DMS79 (cell line): ENCODE measurements around the gene WWP2.

Experiments
- DNase-seq: peaks from one replicate; lab custom pipeline; 2025; lab: John Stamatoyannopoulos, UW

WWP2 gene

DNA sequence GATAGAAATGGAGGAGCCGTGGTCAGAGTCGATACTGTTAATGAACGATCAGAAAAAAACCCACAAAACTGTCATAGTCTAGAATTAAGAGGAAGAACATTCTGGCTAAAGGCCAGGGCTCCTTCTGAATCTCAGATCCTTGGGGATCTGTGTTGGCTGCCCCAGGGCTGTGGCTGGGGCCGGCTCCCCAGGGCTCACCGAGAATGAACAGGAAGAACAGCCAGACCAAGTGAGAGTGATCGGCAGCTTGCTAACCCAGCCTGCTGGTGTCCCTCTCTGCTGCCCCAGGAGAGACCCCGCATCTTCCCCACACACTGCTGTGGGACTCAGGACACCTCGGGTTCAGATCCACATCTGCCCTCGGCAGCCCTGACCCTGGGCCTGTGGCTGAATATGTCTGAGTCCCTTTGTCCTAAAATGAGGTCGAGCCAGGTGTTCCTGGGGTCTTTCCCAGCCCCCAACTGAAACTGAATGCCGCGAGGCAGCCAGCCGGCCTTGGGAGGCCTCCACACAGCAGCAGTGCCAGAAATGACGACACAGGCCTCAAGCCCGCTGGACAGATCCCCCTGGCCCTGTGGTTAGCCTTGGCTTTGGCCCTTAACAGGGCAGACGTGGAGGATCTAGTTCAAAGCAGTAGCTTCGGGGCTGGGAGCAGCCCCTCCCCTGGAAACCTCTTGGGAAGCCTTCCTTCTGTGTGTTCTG, 165.1 kb downstream of the WWP2 start:
- DNase-seq, result no peak

DNA sequence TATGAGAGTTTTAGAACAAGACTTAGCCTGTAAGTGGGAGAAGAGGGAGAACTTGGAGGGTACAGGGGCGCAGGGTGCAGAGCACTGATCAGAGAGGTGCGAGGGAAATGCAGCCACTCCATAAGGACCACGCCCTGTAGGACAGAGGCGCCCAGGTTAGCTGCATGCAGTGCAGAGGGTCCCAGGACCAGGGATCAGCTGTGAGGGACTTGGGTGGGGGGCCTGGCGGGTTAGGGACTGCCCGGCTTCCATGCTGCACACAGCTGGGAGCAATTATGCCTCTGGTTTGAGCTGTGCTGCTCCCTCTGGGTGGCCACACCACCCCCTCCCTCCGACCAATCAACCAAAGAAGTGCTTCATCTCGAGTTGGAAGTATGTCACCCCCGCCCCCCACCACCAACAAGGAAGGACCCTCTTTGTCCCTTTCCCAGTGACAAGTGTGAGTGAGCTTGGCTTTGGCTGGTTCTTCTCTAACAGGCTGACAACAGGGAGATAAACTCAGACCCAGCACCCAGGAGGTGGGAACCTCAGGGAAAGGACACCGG, 166.8 kb downstream of the WWP2 start:
- DNase-seq, result no peak

DNA sequence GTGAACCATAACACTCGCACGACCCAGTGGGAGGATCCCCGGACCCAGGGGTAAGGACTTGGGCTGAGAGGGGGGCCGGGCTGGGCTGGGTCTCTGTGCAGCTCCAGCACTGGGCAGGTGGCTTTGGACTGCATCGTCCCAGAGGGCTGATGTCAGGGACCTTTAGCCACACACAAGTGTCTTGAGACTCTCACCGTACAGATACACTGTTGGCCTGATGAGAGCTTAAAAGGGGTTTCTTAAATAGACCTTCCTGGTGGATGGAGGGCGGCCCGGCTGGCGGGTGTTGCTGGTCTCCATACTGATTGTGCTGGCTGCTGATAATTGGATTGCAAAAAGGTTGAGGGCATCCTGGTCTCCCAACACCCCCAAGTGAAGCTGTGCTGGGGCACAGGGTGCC, 167.3 kb downstream of the WWP2 start:
- DNase-seq, result no peak

DNA sequence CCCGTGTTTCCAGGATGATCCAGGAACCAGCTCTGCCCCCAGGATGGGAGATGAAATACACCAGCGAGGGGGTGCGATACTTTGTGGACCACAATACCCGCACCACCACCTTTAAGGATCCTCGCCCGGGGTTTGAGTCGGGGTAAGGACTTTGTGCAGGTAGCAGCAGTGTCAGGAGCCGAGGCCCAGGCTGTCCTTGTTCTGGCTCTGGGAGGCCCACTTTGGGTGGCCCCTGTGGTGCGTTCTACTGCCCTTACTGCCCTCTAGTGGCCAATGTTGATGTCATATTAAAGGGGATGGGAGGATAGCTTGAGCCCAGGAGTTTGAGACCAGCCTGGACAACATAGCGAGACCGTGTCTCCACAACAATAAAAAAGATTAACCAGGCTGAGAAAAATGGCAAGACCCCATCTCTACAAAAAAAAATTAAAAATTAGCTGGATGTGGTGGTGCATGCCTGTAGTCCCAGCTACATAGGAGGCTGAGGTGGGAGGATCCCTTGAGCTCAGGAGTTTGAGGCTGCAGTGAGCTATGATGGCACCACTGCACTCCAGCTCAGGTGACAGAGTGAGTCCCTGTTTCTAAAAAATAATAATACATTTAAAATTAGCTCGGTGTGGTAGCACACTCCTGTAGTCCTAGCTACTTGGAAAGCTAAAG, 168.1 kb downstream of the WWP2 start:
- no peak for DNase-seq

DNA sequence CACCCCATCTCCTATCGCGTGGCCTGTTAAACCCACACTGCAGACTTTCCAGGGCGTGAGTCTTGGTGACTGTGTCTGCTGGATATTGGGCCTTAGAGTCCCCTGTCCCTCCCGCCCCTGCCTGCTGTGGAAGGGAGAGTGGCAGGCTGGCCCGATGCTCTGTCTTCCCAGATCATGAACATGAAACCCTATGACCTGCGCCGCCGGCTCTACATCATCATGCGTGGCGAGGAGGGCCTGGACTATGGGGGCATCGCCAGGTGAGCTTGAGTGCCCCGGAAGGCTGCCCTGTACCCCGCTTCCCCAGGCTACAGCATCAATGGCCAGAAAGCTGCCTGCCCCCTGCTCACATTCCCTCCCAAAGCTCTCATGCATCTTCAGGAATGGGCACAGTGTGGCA, 169.5 kb downstream of the WWP2 start:
- DNase-seq, result no peak

DNA sequence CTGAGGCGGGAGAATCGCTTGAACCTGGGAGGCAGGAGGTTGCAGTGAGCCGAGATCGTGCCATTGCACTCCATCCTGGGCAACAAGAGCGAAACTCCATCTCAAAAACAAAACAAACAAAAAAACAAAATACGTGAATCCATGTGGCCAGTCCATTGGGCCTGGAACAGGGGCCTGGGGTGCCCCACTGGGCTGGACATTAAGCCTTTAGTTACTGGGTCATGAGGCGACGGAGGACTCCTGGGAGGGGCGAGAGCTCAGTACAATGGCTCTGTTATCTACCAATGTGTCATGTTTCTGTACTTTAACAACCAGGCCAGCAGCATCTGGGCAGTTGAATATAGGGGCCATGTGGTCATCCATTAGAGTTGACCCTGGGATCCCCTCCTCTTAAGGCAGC, 170.1 kb downstream of the WWP2 start:
- no peak for DNase-seq

DNA sequence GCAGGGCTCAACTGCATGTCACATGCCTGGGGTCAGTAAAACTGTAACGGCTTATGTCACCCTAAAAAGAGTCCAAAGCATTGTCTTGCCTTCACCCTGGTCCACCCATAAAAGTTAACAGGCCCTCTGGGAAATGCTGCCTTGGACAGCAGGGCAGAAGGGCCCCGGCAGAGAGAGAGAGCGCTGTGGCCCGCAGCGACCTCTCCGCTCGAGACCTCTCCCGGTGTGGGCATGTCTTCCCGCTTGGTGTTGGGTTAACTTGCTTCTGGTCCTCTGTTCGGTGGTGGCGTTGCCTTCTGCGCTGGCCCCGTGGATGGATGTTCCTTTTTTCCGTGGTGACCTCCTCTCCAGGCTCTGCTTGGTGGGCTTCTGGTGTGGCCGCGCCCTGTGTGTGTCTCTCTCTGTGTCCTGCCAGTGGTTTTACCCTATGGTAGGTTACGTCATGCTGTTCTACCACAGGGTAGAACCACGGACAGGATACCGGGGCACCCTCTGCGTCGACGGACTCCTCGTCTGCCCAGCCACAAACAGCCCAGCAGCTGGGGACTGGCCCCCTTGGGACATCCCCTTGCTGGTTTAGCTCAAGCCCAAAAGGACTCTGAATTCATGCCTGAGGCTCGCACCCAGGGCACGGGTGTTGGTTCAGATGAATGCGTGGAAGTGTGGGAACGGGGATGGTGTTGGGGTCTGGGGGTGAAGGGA, 170.7 kb downstream of the WWP2 start:
- no peak for DNase-seq

DNA sequence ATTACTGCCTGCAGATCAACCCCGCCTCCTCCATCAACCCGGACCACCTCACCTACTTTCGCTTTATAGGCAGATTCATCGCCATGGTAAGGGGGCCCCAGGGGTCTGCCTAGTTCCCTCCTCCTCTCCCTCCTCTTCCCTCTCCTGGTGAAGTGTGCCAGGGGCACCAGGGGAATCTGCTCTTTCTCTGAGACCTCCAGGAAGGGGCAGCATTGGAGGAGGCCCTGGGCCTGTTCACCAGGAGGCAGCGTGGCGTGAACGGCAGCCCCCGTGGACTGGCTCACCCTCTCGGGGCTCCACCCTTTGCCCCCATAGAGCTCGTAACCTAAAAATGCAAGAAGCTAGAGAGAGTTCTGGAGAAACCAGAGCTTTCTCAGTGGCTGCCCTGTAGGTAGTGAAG, 171.9 kb downstream of the WWP2 start:
- no peak for DNase-seq

DNA sequence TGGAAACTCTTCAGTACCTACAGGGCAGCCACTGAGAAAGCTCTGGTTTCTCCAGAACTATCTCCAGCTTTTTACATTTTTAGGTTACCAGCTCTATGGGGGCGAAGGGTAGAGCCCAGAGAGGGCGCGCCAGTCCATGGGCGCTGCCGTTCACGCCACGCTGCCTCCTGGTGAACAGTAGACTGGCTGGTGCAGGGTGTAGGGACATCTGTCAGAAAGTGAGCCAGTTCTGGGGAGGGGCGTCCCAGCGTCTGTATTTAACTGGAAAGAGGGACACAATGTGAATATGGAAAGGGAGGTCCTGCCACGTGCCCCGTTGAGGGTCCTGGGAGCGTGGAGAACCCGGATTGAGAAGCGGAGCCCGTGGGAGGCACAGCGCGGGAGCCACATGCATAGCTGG, 172.6 kb downstream of the WWP2 start:
- DNase-seq, result no peak

DNA sequence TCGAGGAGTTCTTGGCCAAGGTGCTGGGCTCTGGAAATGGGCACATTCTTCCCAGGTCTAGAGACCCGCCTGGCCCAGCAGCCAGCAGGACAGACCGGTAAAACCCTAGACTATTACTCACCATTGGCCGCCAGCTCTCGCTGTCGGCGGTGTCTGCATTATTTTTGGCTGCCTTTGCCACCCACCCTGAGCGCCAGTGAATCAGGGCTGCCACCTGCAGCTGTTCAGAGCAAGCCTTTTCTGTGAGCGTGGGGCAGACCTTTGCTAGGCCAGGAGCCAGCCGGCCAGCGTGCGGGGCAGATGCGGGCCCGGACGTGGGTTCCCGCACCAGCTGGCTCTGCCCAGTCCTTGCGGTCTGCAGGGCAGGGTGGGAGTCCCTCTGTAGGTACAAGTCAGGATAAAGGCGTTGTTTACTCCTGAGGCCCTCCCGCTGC, 173.2 kb downstream of the WWP2 start:
- no peak for DNase-seq

DNA sequence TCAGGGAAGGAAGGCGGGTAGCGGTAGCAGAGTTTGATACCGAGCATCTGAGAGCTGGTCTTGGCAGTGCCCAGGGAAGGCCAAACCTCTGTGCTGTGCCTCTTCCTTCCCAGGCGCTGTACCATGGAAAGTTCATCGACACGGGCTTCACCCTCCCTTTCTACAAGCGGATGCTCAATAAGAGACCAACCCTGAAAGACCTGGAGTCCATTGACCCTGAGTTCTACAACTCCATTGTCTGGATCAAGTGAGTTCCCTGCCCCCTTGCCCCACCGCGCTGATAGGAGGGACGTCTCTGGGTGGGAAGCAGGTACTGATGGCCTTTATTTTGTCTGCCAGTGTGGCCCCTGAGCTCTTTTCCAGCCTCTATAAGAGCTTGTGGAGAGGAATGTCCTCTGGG, 173.6 kb downstream of the WWP2 start:
- no peak for DNase-seq

DNA sequence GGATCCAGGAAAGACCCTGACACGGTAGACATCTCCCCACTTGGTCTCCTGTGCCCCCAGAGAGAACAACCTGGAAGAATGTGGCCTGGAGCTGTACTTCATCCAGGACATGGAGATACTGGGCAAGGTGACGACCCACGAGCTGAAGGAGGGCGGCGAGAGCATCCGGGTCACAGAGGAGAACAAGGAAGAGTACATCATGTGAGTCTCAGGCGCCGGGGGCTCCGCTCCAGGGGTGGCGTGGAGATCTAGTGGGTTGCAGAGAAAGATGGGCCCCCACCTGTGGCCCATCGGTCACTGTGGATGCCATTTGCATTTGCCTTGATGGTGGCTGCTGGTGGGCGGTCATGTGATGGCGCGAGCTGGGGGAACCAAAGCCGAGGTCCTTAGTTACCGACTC, 174.1 kb downstream of the WWP2 start:
- no peak for DNase-seq

DNA sequence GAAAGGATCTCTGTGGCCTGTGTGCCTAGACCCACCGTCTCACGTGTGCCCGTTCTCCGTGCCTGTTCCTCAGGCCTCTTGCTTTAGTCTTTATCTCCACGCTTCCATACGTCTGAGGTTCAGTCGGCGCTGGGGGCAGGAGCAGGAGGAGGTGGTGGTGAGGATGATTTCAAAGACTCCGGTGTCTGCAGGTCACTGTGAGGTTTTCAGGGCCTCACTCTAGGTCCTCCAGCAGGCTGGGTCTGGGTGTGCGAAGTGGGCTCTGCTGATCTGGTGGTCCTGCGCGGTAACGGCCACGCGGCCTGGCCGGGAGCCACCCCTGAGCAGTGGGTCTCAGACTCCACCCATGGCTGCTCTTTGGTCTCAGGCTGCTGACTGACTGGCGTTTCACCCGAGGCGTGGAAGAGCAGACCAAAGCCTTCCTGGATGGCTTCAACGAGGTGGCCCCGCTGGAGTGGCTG, 174.6 kb downstream of the WWP2 start:
- DNase-seq, result no peak

DNA sequence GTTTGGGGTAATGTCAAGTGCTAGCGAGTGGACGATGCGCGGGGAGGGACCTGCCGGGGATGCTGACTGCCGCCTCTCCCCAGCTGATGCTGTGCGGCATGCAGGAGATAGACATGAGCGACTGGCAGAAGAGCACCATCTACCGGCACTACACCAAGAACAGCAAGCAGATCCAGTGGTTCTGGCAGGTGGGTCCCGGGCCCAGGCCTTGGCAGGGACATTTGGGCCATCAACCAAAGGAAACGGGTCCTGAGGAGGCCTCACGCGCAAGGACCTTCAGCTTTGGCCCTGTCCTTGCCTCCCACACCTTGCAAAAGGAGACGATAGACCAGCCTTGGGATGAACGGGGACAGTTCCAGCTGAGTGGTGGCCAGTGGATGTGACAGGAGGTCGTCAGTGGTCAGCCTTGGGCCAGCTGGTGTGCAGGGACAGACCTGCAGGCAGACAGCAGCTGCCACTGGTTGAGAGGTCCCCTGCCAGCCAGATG, 175.4 kb downstream of the WWP2 start:
- no peak for DNase-seq

DNA sequence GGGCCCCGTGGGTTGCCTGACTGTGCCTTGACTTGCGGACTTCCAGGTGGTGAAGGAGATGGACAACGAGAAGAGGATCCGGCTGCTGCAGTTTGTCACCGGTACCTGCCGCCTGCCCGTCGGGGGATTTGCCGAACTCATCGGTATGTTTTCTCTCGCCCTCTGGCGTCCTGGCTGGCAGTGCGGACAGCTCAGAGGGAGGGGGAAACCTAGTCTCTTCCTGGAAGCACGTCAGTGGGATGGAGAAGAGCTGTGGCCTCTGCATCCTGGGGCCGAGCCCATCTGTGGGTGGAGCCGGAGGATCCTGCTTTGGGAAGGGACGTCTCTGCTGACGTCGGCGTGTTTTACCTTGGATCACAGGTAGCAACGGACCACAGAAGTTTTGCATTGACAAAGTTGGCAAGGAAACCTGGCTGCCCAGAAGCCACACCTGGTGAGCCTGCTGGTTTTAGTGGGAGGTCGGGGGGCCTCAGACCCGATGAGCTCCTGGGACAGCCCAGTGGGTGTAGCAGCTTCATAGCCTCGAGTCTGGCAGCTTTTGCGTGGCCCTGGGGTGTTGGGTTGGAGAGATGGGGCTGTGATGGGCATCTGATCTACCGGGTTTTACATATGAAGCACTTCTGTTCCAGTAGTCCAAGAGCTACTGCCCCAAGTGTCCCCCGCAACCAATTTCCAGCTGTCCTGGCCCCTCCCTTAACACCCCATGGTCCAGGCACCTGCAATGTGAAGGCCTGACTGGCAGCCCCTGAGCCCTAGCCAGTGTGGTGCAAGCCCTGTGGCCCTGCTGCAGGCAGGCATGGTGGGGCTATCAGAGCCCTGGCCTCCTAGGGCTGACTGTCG, 177.1 kb downstream of the WWP2 start:
- DNase-seq, result no peak

DNA sequence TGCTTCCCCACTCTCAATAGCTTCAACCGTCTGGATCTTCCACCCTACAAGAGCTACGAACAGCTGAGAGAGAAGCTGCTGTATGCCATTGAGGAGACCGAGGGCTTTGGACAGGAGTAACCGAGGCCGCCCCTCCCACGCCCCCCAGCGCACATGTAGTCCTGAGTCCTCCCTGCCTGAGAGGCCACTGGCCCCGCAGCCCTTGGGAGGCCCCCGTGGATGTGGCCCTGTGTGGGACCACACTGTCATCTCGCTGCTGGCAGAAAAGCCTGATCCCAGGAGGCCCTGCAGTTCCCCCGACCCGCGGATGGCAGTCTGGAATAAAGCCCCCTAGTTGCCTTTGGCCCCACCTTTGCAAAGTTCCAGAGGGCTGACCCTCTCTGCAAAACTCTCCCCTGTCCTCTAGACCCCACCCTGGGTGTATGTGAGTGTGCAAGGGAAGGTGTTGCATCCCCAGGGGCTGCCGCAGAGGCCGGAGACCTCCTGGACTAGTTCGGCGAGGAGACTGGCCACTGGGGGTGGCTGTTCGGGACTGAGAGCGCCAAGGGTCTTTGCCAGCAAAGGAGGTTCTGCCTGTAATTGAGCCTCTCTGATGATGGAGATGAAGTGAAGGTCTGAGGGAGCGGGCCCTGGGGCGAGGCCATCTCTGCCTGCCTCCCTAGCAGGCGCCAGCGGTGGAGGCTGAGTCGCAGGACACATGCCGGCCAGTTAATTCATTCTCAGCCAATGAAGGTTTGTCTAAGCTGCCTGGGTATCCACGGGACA, 177.9 kb downstream of the WWP2 start:
- no peak for DNase-seq

DNA sequence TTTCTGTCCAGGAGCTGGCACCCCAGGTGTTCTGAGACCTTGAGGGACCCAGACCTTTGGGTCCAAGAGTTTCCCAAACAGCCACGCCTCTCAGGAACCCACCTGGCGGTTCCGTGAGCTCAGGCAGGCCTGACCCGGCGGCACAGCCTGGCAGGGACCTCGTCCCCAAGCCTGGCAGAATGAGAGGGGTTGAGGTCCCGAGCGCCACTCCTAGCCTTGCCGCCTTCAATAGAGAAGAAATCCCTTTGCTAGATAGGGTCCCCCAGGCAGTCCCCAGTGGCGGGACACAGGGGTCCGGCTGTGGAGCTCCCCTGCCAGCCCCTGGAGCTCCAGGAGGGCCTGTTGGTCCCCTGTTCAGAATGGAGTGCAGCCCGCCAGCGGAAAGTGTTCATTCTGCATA, 178.5 kb downstream of the WWP2 start:
- no peak for DNase-seq

DNA sequence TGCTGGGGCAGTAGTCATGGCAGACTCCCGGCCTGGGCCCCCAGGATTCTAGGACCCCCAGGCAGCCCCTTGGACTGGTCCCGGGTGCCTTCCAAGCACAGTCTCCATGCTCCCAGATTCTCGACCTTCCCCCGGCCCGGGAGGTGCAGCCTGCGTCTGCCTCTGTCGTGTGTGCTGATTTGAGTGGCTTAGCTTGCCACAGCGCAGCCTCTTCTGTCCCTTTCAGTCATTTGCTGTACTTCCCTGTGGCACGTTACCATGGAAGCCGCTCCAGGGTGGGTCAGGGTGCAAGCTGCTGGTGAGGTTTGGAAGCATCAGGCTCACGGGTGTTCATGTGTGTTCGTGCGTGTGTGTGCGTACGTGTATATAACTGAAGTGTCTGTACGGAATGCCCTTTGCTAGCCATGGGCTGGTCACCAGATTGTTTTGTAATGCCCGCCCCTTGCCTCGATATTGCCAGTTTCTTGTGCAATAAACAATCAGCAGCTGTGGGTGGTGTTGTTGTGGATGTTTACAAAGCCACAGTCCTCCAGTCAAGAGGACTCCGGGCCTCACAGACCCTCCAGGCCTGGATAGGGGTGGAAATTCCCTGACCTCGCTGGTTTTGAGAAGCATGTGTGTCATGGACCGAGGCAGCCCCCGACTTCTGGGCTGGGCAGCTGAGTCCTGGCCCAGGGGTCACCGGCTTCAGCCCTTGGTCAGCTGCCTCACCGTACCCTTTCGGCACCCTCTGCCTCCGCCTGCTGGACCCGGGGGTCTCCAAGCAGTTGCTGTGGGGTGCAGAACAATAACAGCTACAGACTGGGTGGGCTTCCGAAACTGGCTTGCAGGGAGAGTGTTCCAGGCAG, 179.3 kb downstream of the WWP2 start:
- DNase-seq, result peak; percentile 52

DNA sequence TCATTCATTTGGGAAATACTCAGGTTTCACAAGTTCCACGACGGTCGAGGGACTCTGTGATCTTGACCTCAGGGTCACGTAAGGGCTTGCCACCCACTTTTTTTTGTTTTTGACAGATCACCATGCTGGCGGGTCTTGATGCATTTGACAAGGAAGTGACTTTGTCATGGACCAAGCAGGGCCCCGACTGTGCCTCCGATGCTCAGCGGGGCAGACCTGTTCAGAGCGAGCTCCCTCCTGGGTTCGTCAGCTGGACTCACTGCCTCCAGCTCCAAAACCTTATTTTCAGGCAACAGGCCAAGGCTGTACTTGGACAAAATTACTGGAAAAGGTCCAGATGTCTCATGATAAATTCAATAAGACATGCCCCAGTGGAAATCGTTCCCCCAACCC, 180.0 kb downstream of the WWP2 start:
- DNase-seq, result peak; percentile 42

DNA sequence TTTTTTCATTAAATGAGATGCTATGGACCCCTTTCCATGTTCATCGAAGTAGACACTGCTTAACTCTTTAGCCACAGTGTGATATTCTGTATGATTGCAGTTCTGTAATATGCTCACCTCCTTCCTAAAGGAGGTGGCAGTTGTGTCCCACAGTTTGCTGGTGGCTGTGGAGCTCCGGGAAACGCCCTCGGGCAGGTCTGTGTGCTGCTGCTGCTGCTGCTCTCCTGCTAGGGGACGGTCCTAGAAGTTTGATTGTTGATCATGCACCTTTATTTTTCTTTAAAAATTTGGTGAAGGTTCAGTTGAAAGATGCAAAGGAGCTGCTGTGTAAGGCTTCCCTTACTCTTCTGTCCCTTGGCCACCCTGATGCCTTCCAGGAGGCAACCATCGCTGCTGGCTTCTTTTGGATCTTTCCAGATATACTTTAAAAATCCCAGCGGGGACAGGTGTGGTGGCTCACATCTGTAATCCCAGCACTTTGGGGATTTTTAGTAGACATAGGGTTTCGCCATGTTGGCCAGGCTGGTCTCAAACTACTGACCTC, 180.6 kb downstream of the WWP2 start:
- DNase-seq, result no peak
